K562 (cell line): ENCODE measurements around the gene C16orf90. TPM values are rescaled to one million over a fixed set of nuclear protein-coding genes. Genes with fewer than 3 reads are reported as not detected.
"Not testable (repeated sequence)": the region's sequence is repeated elsewhere in the genome, so short reads cannot be mapped to it uniquely, and the experiment has no call there.

Experiments
- ATAC-seq: fragments of 200-7000 bp; cut with Tn5 transposase; 3 replicates; pipeline ENCODE4 v1.9.1; 2020; ENCODE audit warnings: moderate library complexity
- BruUV-seq: library from RNA; stranded (reverse); fragments of 400-500 nt; replicated peaks from 2 replicates; lab custom pipeline; 2021; lab: Mats Ljungman, UMichigan
- CTCF ChIA-PET: fragments of 300-600 bp; formaldehyde crosslinking; extraction: SDS; loops from one replicate; lab custom pipeline; 2021; ENCODE audit warnings: low intra/inter-chr PET ratio; lab: Yijun Ruan, JAX
- POLR2A ChIA-PET: fragments of 300-600, 350-650 bp; sonication (Branson Sonifier 250); formaldehyde crosslinking; extraction: SDS; loops from one replicate; lab custom pipeline; 2021; ENCODE audit warnings: antibody characterized with exemption, inconsistent platforms; lab: Yijun Ruan, JAX
- DNase-seq, 4 experiments: peaks; one replicate each; pipeline versions ENCODE4 v3.0.0 to v3.0.0-alpha.2; 2011 to 2018; ENCODE audit warnings: low spot score in 3 of 4, mixed read lengths in 3 of 4; ENCODE audit errors: extremely low read depth in 1 of 4
- FAIRE-seq: peaks from 2 replicates; lab custom pipeline; 2011; peaks lifted over from hg19 to GRCh38; lab: Jason Lieb, UNC
- H2AFZ ChIP-seq: 2 replicates; pipeline ENCODE4 v1.6.0; 2011; ENCODE audit warnings: low read depth, low read length, control low read depth, inconsistent platforms
- H3K27ac ChIP-seq: fragments of 200-600 bp; 3 replicates; pipeline ENCODE4 v1.8.0; 2011; ENCODE audit warnings: low read depth, mild to moderate bottlenecking, control low read depth, inconsistent platforms, low read length, moderate library complexity, mixed read lengths; ENCODE audit errors: extremely low read depth
- H3K27me3 ChIP-seq, 2 experiments: fragments of 300-600 bp in 1 of 2; 2 replicates in 1 of 2; 3 replicates in 1 of 2; pipeline versions ENCODE4 v1.6.0 to v1.8.0; 2011; ENCODE audit warnings: inconsistent platforms in 2 of 2, low read length in 2 of 2, mild to moderate bottlenecking in 1 of 2, mixed read lengths in 1 of 2, moderate library complexity in 1 of 2; ENCODE audit not compliant: control insufficient read depth in 2 of 2, insufficient read depth in 2 of 2
- H3K36me3 ChIP-seq: fragments of 300-600 bp; 3 replicates; pipeline ENCODE4 v1.8.0; 2011; ENCODE audit warnings: mild to moderate bottlenecking, low read length, inconsistent platforms; ENCODE audit not compliant: control insufficient read depth, insufficient read depth
- H3K4me1 ChIP-seq, 2 experiments: fragments of 200-600 bp in 1 of 2; replicated peaks in 1 of 2; 2 replicates in 1 of 2; 3 replicates in 1 of 2; pipeline versions ENCODE4 v1.5.1 to v1.8.0; 2011; ENCODE audit warnings: inconsistent platforms in 2 of 2, low read length in 2 of 2, mild to moderate bottlenecking in 1 of 2, mixed read lengths in 1 of 2, moderate library complexity in 1 of 2; ENCODE audit not compliant: control insufficient read depth in 2 of 2, insufficient read depth in 2 of 2
- H3K4me2 ChIP-seq: 2 replicates; pipeline ENCODE4 v1.6.1; 2011; ENCODE audit warnings: low read length, control low read depth, inconsistent platforms, mixed read lengths; ENCODE audit not compliant: insufficient read depth
- H3K4me3 ChIP-seq: fragments of 200-600 bp; sonication (generic), shearing (Covaris generic); 2 replicates; pipeline ENCODE4 v1.5.1; 2016; ENCODE audit warnings: control low read depth, inconsistent platforms
- H3K79me2 ChIP-seq: fragments of 200-600 bp; 3 replicates; pipeline ENCODE4 v1.8.0; 2011; ENCODE audit warnings: low read length, inconsistent platforms; ENCODE audit not compliant: control insufficient read depth, insufficient read depth
- H3K9ac ChIP-seq, 2 experiments: 2 replicates each; pipeline versions ENCODE4 v1.6.0 to v1.6.1; 2011; ENCODE audit warnings: low read depth in 2 of 2, low read length in 2 of 2, control low read depth in 1 of 2, inconsistent platforms in 1 of 2, mild to moderate bottlenecking in 1 of 2, mixed read lengths in 1 of 2; ENCODE audit not compliant: insufficient read depth in 1 of 2
- H3K9me1 ChIP-seq: one replicate; pipeline ENCODE4 v1.6.0; 2011; ENCODE audit warnings: inconsistent platforms, mild to moderate bottlenecking, low read length, moderate library complexity; ENCODE audit not compliant: control insufficient read depth, insufficient read depth
- H3K9me3 ChIP-seq: replicated peaks from 2 replicates; pipeline ENCODE4 v1.5.1; 2011; ENCODE audit warnings: low read depth, low read length, inconsistent platforms; ENCODE audit not compliant: control insufficient read depth, insufficient read depth
- H4K20me1 ChIP-seq: replicated peaks from 2 replicates; pipeline ENCODE4 v1.6.1; 2011; ENCODE audit warnings: low read length, inconsistent platforms, mixed read lengths; ENCODE audit not compliant: control insufficient read depth, insufficient read depth
- CTCF ChIP-seq, 3 experiments: IDR thresholded peaks in 2 of 3; conservative IDR thresholded peaks in 1 of 3; 2 replicates each; pipeline ENCODE4 v1.5.1; 2011 to 2012; ENCODE audit warnings: low read length in 3 of 3, mild to moderate bottlenecking in 3 of 3, control low read depth in 2 of 3, improper control_type of control experiment in 1 of 3, inconsistent platforms in 1 of 3, low read depth in 1 of 3, mixed read lengths in 1 of 3, moderate library complexity in 1 of 3; ENCODE audit not compliant: insufficient read depth in 2 of 3
- CXXC5 ChIP-seq: fragments of 250-450 bp; sonication (Bioruptor Pico); IDR thresholded peaks from 2 replicates; pipeline ENCODE4 v1.8.0; 2022; ENCODE audit warnings: inconsistent platforms, mild to moderate bottlenecking, moderate library complexity
- RAD21 ChIP-seq, 2 experiments: fragments of 250-450 bp in 1 of 2; fragments of 450-650 bp in 1 of 2; sonication (Bioruptor Pico) in 1 of 2; formaldehyde crosslinking in 1 of 2; IDR thresholded peaks in 1 of 2; conservative IDR thresholded peaks in 1 of 2; 2 replicates each; pipeline versions ENCODE4 v1.4.0 to v1.8.0; 2020 to 2022; ENCODE audit warnings: mild to moderate bottlenecking in 2 of 2, moderate library complexity in 1 of 2
- REST ChIP-seq, 2 experiments: fragments of 450-650 bp; formaldehyde crosslinking in 1 of 2; IDR thresholded peaks; 2 replicates each; pipeline versions ENCODE4 v1.4.0 to v1.6.1; 2014 to 2020; ENCODE audit warnings: mild to moderate bottlenecking in 2 of 2, borderline replicate concordance in 1 of 2, low read depth in 1 of 2
- RFX1 ChIP-seq: fragments of 450-650 bp; IDR thresholded peaks from 2 replicates; pipeline ENCODE4 v1.6.1; 2016; ENCODE audit warnings: mild to moderate bottlenecking, moderate library complexity
- SMC3 ChIP-seq: conservative IDR thresholded peaks from 2 replicates; pipeline ENCODE4 v1.6.1; 2011; ENCODE audit warnings: low read depth, low read length, improper control_type of control experiment; ENCODE audit not compliant: insufficient read depth
- STAG1 ChIP-seq: sonication (generic); formaldehyde crosslinking; IDR thresholded peaks from 2 replicates; pipeline ENCODE4 v1.5.0; 2020; ENCODE audit warnings: missing genetic modification reagents, borderline replicate concordance
- WGBS: fragments of 100-300 bp; shearing (Covaris generic); methylation state at CpG from one replicate; pipeline ENCODE4 v1.1.6; 2016; ENCODE audit warnings: low coverage, mixed read lengths; ENCODE audit not compliant: insufficient coverage; ENCODE audit errors: missing lambda C conversion rate; 5-methylcytosine and 5-hydroxymethylcytosine counted together
- in situ Hi-C: fragments of 300-500 bp; cut with MboI; formaldehyde crosslinking; loops from 4 replicates; pipeline ENCODE4 v1.15.0; 2018; ENCODE audit warnings: inconsistent platforms, mixed read lengths
- intact Hi-C: fragments of 100-400 bp; cut with micrococcal nuclease; formaldehyde crosslinking; loops from 2 replicates; pipeline ENCODE4 v1.14.2; 2022
- polyA plus RNA-seq, 8 experiments: library from polyadenylated mRNA; depleted of rRNA in 4 of 8; stranded (reverse) in 5 of 8; unstranded in 3 of 8; fragments of >200 nt; fragmentation: Nextera tagmentation in 2 of 8; fragmentation: Illumina TruSeq in 1 of 8; extraction: Ambion mirVana in 2 of 8; extraction: Trizol in 1 of 8; gene quantifications; 2 replicates each; pipeline versions ENCODE4 v1.2.1 to v1.2.3, GENCODE V29; 2011 to 2014; ENCODE audit warnings: inconsistent platforms in 1 of 8, missing spikeins in 1 of 8
- total RNA-seq, 7 experiments: library from RNA; depleted of rRNA in 6 of 7; stranded (reverse); fragments of >200 nt in 6 of 7; fragmentation: Illumina TruSeq in 2 of 7; extraction: Trizol in 2 of 7; gene quantifications; 2 replicates each; pipeline versions ENCODE4 v1.2.1 to v1.2.3, GENCODE V29; 2011 to 2021; ENCODE audit warnings: low replicate concordance in 1 of 7
- TF ChIP-seq, protein P1 (sequence below): fragments of 450-650 bp; formaldehyde crosslinking; IDR thresholded peaks from 2 replicates; pipeline ENCODE4 v1.4.0; 2020; ENCODE audit warnings: mild to moderate bottlenecking, moderate library complexity

Gene C16orf90
- total and polyA plus RNA-seq, 9 of the 15 experiments (the other 6 are each of a cell fraction or from before 2014, with no cell fraction given): not detected

- H3K27me3 ChIP-seq; H3K4me2 ChIP-seq; POLR2A ChIA-PET; BruUV-seq; H3K79me2 ChIP-seq; H3K36me3 ChIP-seq; H3K4me1 ChIP-seq; H3K27ac ChIP-seq; in situ Hi-C loops; H3K9me3 ChIP-seq; H2AFZ ChIP-seq; H3K9me1 ChIP-seq; H4K20me1 ChIP-seq; H3K4me3 ChIP-seq; H3K9ac ChIP-seq; ATAC-seq; TF ChIP-seq REST (CRISPR knock-in tag; IDR thresholded peaks at IDR 0.05; ENCODE audit: low read depth): not testable (repeated sequence)
- CTCF ChIA-PET: interaction anchor here (0.7 kb wide), 1 partner anchor 677 kb away, joined by 3 read pairs; no protein-coding TSS in a partner anchor
- TF ChIP-seq CTCF (IDR thresholded peaks at IDR 0.05 in 2 of 3, conservative IDR thresholded peaks at IDR 0.05 in 1 of 3; ENCODE audit: insufficient read depth in 2 of 3, low read depth in 1 of 3, low read length in 3 of 3): peak; percentile 64 to 70 (median 65)
- peak; percentile 65; the same call in 1 of the 2 replicates for TF ChIP-seq REST (IDR thresholded peaks at IDR 0.05; ENCODE audit: borderline replicate concordance)
- TF ChIP-seq, protein P1, sequence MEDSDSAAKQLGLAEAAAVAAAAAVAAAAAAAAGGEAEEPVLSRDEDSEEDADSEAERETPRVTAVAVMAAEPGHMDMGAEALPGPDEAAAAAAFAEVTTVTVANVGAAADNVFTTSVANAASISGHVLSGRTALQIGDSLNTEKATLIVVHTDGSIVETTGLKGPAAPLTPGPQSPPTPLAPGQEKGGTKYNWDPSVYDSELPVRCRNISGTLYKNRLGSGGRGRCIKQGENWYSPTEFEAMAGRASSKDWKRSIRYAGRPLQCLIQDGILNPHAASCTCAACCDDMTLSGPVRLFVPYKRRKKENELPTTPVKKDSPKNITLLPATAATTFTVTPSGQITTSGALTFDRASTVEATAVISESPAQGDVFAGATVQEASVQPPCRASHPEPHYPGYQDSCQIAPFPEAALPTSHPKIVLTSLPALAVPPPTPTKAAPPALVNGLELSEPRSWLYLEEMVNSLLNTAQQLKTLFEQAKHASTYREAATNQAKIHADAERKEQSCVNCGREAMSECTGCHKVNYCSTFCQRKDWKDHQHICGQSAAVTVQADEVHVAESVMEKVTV (CRISPR knock-in tag): peak; percentile 32; the same call in 1 of the 2 replicates
- peak; percentile 45 to 81; a peak in 3 of 4 replicates for TF ChIP-seq RAD21 (CRISPR knock-in tag; conservative IDR thresholded peaks at IDR 0.05 in 1 of 2, IDR thresholded peaks at IDR 0.05 in 1 of 2)
- peak; percentile 44; the same call in 1 of the 2 replicates for TF ChIP-seq RFX1
- peak; percentile 61 for TF ChIP-seq SMC3
- TF ChIP-seq CXXC5: peak; percentile 20; the same call in 1 of the 2 replicates
- peak; percentile 52; the same call in 1 of the 2 replicates for TF ChIP-seq STAG1 (CRISPR knock-in tag)
- FAIRE-seq (peak; percentile 74), DNase-seq (peak in 1 of 4 experiments; percentile 77)
- 40% methylated on average over 11 of the region's 12 CpGs for WGBS
- intact Hi-C loops: loop anchor here (5.0 kb wide), 1 partner anchor 120 kb away; no protein-coding TSS in a partner anchor
Observed at GRCh38 chr16:3527216-3527829, 32.0 kb upstream of the C16orf90 start.
